Endothelial cell of umbilical vein (primary cell): ENCODE results near the gene ALDH1A2. TPM values are rescaled to one million over a fixed set of nuclear protein-coding genes. Genes with fewer than 3 reads are reported as not detected.

Source experiments
- BruUV-seq: library from RNA; stranded (reverse); fragments of 400-500 nt; replicated peaks from 2 replicates; lab custom pipeline; 2021; lab: Mats Ljungman, UMichigan
- CTCF ChIA-PET: fragments of 300-600, 350-600 bp; sonication (Branson Sonifier 250); formaldehyde crosslinking; loops from one replicate; lab custom pipeline; 2021; ENCODE audit warnings: antibody characterized with exemption, inconsistent platforms; lab: Charles Lee
- POLR2A ChIA-PET: fragments of 300-600, 350-600 bp; sonication (Branson Sonifier 250); formaldehyde crosslinking; loops from one replicate; lab custom pipeline; 2021; ENCODE audit warnings: antibody characterized with exemption, inconsistent platforms; lab: Charles Lee
- DNase-seq: peaks from one replicate; pipeline ENCODE4 v3.0.0-alpha.2; 2011; ENCODE audit warnings: low read depth, low spot score
- FAIRE-seq: peaks from 2 replicates; lab custom pipeline; 2011; peaks lifted over from hg19 to GRCh38; lab: Jason Lieb, UNC
- H2AFZ ChIP-seq: 2 replicates; pipeline ENCODE4 v1.6.0; 2012; ENCODE audit warnings: low read depth, low read length, control low read depth, inconsistent platforms
- H3K27ac ChIP-seq: 2 replicates; pipeline ENCODE4 v1.5.1; 2011; ENCODE audit warnings: low read depth, mild to moderate bottlenecking, control low read depth, low read length, moderate library complexity; ENCODE audit not compliant: insufficient read depth
- H3K27me3 ChIP-seq, 2 experiments: 2 replicates each; pipeline versions ENCODE4 v1.6.0 to v1.6.1; 2011; ENCODE audit warnings: low read length in 2 of 2, mixed read lengths in 1 of 2; ENCODE audit not compliant: control insufficient read depth in 2 of 2, insufficient read depth in 2 of 2
- H3K36me3 ChIP-seq, 2 experiments: 2 replicates in 1 of 2; 3 replicates in 1 of 2; pipeline ENCODE4 v1.5.1; 2011; ENCODE audit warnings: low read length in 2 of 2, mild to moderate bottlenecking in 1 of 2, moderate library complexity in 1 of 2; ENCODE audit not compliant: control insufficient read depth in 2 of 2, insufficient read depth in 2 of 2; ENCODE audit errors: extremely low read depth in 1 of 2
- H3K4me1 ChIP-seq: 3 replicates; pipeline ENCODE4 v1.5.1; 2011; ENCODE audit warnings: mild to moderate bottlenecking, low read length; ENCODE audit not compliant: control insufficient read depth, insufficient read depth; ENCODE audit errors: extremely low read depth
- H3K4me2 ChIP-seq: 2 replicates; pipeline ENCODE4 v1.6.1; 2011; ENCODE audit warnings: low read length, control low read depth, mixed read lengths; ENCODE audit not compliant: insufficient read depth
- H3K4me3 ChIP-seq, 3 experiments: fragments of 200-600 bp in 1 of 3; sonication (generic), shearing (Covaris generic) in 1 of 3; replicated peaks in 1 of 3; 2 replicates each; pipeline ENCODE4 v1.5.1; 2011 to 2016; ENCODE audit warnings: control low read depth in 3 of 3, low read length in 3 of 3, mild to moderate bottlenecking in 2 of 3, inconsistent platforms in 1 of 3, low read depth in 1 of 3, moderate library complexity in 1 of 3; ENCODE audit not compliant: insufficient read depth in 1 of 3
- H3K79me2 ChIP-seq: 2 replicates; pipeline ENCODE4 v1.6.0; 2012; ENCODE audit warnings: low read length, inconsistent platforms; ENCODE audit not compliant: control insufficient read depth, insufficient read depth
- H3K9ac ChIP-seq: replicated peaks from 2 replicates; pipeline ENCODE3; 2011; ENCODE audit warnings: low read length, control low read depth; ENCODE audit not compliant: insufficient read depth; ENCODE audit errors: extremely low read depth
- H3K9me1 ChIP-seq: replicated peaks from 3 replicates; pipeline ENCODE4 v1.6.0; 2011; ENCODE audit warnings: mild to moderate bottlenecking, low read length; ENCODE audit not compliant: control insufficient read depth, insufficient read depth; ENCODE audit errors: extremely low read depth
- H3K9me3 ChIP-seq: replicated peaks from 2 replicates; pipeline ENCODE4 v1.5.1; 2012; ENCODE audit warnings: low read length, inconsistent platforms; ENCODE audit not compliant: control insufficient read depth, insufficient read depth
- H4K20me1 ChIP-seq: replicated peaks from 2 replicates; pipeline ENCODE3; 2011; ENCODE audit warnings: mild to moderate bottlenecking, low read length; ENCODE audit not compliant: control insufficient read depth, insufficient read depth; ENCODE audit errors: extremely low read depth
- EZH2 ChIP-seq: IDR thresholded peaks from 2 replicates; pipeline ENCODE4 v1.6.1; 2012; ENCODE audit warnings: borderline replicate concordance, low read depth, mild to moderate bottlenecking, moderate library complexity, low read length, inconsistent platforms; ENCODE audit not compliant: severe bottlenecking
- FOS ChIP-seq: IDR thresholded peaks from 2 replicates; pipeline ENCODE4 v1.6.1; 2011; ENCODE audit warnings: mild to moderate bottlenecking, low read length, moderate library complexity, borderline replicate concordance; ENCODE audit not compliant: insufficient read depth
- GATA2 ChIP-seq: IDR thresholded peaks from 2 replicates; pipeline ENCODE4 v1.7.0; 2011; ENCODE audit warnings: low read depth, mild to moderate bottlenecking, moderate library complexity, mixed read lengths, low read length; ENCODE audit not compliant: insufficient read length, insufficient read depth
- JUN ChIP-seq: IDR thresholded peaks from 2 replicates; pipeline ENCODE4 v1.6.1; 2011; ENCODE audit warnings: borderline replicate concordance, low read depth; ENCODE audit not compliant: insufficient read length, insufficient read depth
- MYC ChIP-seq: IDR thresholded peaks from one replicate; pipeline ENCODE4 v1.6.1; 2011; ENCODE audit warnings: mild to moderate bottlenecking, low read depth, low read length
- POLR2A ChIP-seq: IDR thresholded peaks from 2 replicates; pipeline ENCODE4 v1.6.1; 2012; ENCODE audit warnings: low read depth, mild to moderate bottlenecking, control low read depth, low read length
- POLR2AphosphoS5 ChIP-seq: IDR thresholded peaks from 2 replicates; pipeline ENCODE4 v1.6.1; 2012; ENCODE audit warnings: low read depth, mild to moderate bottlenecking, control low read depth, low read length, moderate library complexity; ENCODE audit not compliant: insufficient read depth
- dilution Hi-C: fragments of 300-500 bp; cut with MboI; formaldehyde crosslinking; loops from one replicate; pipeline ENCODE4 v1.15.0; 2019; ENCODE audit warnings: low sequenced_read_pairs; ENCODE audit not compliant: extremely low pct_ligation_motif_present
- intact Hi-C: fragments of 100-400 bp; cut with micrococcal nuclease; formaldehyde crosslinking; loops from one replicate; pipeline ENCODE4 v1.10.0; 2022
- polyA plus RNA-seq, 4 experiments: library from polyadenylated mRNA; depleted of rRNA in 3 of 4; stranded (reverse) in 3 of 4; unstranded in 1 of 4; fragments of >200 nt; gene quantifications; 2 replicates each; pipeline versions ENCODE4 v1.2.1 to v1.2.3, GENCODE V29; 2011 to 2012; ENCODE audit warnings: missing spikeins in 1 of 4
- total RNA-seq: library from RNA; stranded (reverse); gene quantifications from 2 replicates; pipeline ENCODE4 v1.2.3, GENCODE V29; 2021
- TF ChIP-seq, protein P1 (sequence below), 2 donors: IDR thresholded peaks; 1 replicate in 1 of 2; 2 replicates in 1 of 2; pipeline ENCODE4 v1.5.1; 2011; ENCODE audit warnings: low read length in 2 of 2, mild to moderate bottlenecking in 2 of 2, moderate library complexity in 2 of 2, control low read depth in 1 of 2, inconsistent platforms in 1 of 2, low read depth in 1 of 2; ENCODE audit not compliant: insufficient read depth in 1 of 2; ENCODE audit errors: extremely low read depth in 1 of 2
- TF ChIP-seq, protein P2 (sequence below): IDR thresholded peaks from 2 replicates; pipeline ENCODE4 v1.6.1; 2011; ENCODE audit not compliant: insufficient read depth, insufficient read length

The ALDH1A2 gene
- total and polyA plus RNA-seq, 2 donors (not counting 3 experiments of a cell fraction or from before 2014, with no cell fraction given) = 16.3 to 34.9 TPM

DNA sequence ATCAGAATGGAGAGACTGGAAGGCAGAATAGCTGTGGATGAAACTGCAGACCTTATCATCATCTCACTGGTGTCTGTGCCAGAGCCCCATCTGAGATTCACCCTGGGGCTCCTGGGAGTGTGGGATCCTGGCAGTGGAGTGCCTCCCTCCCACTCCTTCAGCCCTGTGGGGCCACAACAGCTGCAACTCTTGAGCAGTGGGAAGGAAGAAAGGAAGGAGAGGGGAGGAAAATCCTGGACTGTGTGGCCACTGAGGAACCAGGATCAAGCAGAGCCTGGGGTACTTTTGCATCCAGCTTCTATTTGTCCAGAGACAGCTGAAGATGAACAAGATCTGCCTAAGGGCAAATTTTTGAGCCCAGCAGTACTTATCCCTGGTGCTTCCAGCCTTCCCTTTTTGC lies 13.1 kb upstream of the ALDH1A2 start:
- Histone ChIP-seq H3K9me1 (no peaks in the 10 kb centered on the region), H3K36me3 (no peaks in the 10 kb centered on the region), H3K9me3 (no peaks in the 10 kb centered on the region), H2AFZ (no peak overlapping the region), H3K4me1 (no peaks in the 10 kb centered on the region), H3K4me3 (no peak overlapping the region), H4K20me1 (no peaks in the 10 kb centered on the region), H3K79me2 (no peaks in the 10 kb centered on the region), H3K9ac (no peak overlapping the region), H3K4me2 (no peak overlapping the region), H3K27ac (no peak overlapping the region), H3K27me3 (no peaks in the 10 kb centered on the region)
- TF ChIP-seq JUN = no peak
- TF ChIP-seq, protein P1, sequence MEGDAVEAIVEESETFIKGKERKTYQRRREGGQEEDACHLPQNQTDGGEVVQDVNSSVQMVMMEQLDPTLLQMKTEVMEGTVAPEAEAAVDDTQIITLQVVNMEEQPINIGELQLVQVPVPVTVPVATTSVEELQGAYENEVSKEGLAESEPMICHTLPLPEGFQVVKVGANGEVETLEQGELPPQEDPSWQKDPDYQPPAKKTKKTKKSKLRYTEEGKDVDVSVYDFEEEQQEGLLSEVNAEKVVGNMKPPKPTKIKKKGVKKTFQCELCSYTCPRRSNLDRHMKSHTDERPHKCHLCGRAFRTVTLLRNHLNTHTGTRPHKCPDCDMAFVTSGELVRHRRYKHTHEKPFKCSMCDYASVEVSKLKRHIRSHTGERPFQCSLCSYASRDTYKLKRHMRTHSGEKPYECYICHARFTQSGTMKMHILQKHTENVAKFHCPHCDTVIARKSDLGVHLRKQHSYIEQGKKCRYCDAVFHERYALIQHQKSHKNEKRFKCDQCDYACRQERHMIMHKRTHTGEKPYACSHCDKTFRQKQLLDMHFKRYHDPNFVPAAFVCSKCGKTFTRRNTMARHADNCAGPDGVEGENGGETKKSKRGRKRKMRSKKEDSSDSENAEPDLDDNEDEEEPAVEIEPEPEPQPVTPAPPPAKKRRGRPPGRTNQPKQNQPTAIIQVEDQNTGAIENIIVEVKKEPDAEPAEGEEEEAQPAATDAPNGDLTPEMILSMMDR (IDR thresholded peaks at IDR 0.05; ENCODE audit: extremely low read depth in 1 of 2, insufficient read depth in 1 of 2, low read depth in 1 of 2, low read length in 2 of 2) = no peak
- TF ChIP-seq MYC = no peak
- no peak for TF ChIP-seq POLR2A
- TF ChIP-seq FOS = no peak
- no peak for TF ChIP-seq GATA2
- TF ChIP-seq, protein P2, sequence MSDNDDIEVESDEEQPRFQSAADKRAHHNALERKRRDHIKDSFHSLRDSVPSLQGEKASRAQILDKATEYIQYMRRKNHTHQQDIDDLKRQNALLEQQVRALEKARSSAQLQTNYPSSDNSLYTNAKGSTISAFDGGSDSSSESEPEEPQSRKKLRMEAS = no peak
- no peak for TF ChIP-seq EZH2
- TF ChIP-seq POLR2AphosphoS5 = no peak
- FAIRE-seq (no peak), DNase-seq (no peak)
- no TSS peak for BruUV-seq
- ChIA-PET POLR2A (no interaction called here), CTCF (interaction anchor here (1.2 to 3.7 kb wide), 3 partner anchors 104 to 328 kb away, joined by 3 to 71 read pairs (median 20); no protein-coding TSS in a partner anchor)
- dilution Hi-C loops = no loop called here
- intact Hi-C loops = no loop called here
